HT-29 (cell line): ENCODE measurements around the gene AMBRA1. TPM values are rescaled to one million over a fixed set of nuclear protein-coding genes. Genes with fewer than 3 reads are reported as not detected.

Source experiments
- DNase-seq: peaks from one replicate; pipeline ENCODE4 v3.0.0-alpha.2; 2015; ENCODE audit warnings: low spot score
- total RNA-seq: library from RNA; depleted of rRNA; stranded (reverse); fragments of >200 nt; shearing (Covaris generic); gene quantifications from 2 replicates; pipeline ENCODE4 v1.2.3, GENCODE V29; 2014

Gene AMBRA1
- total RNA-seq, 1 experiment from 2014 or later: 34.0 TPM

DNA sequence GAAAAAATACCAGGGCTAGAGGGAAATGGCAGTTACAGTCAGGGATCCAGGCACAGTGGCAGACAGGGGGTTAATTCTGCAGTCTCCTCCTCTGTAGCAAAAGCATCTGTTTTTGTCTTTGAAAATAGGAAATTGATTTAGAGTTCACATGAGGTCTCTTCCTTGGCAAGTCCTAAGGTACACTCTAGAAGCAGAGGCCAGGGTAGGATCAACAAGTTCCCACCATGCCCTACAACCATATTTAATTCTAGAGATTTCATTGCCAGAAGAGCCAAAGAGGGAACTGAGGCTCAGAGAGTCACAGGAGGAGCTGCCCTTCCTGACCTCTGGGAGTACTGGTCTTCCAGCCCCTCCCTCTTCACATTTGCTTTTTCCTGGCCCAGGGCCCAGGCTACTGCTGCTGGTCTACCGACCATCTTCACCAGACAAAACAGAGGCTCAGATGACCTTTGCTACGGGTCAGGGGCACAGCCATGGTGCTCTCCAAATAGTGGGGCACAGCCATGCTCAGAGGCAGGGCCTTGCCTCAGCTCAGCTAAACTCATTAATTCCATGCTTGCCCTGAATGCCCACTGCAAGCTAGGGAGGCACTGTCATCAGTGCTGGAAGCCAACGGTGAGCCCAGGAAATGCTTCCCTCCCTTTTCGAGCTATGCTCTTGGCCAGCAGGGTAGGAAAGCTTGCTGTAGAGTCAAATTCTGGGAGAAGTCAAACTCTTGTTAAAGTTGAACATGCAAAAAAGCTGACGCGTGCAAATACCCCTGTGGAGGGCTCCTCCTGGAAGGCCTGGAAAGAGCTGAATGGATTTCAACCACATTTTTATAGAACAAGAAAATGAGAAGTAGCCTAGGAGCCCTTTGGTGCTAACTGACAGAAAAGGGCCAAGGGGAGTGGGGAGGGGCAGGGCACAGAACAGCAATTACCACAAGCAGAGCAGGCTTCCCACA lies 190.6 kb downstream of the AMBRA1 start:
- DNase-seq: no peak

DNA sequence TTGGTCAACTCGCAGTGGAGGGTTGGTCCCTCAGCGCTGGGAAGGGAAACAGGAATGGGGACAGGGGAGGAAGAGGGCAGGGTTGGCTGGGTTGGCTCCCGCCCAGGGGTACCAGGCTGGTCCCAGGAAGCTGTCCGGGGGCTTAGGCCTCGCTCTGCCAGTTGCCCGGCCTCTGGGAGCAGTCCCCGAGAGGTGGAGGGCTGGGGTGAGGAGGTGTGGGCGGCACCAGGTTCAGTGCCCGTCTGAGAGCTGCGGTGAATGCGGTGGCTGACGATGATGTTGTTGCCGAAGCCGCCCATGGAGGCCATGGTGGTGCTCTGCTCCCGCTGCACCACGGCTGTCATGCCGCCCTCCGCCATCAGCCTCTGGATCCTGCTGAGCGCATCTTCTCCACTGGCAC lies 196.3 kb downstream of the AMBRA1 start:
- no peak for DNase-seq

DNA sequence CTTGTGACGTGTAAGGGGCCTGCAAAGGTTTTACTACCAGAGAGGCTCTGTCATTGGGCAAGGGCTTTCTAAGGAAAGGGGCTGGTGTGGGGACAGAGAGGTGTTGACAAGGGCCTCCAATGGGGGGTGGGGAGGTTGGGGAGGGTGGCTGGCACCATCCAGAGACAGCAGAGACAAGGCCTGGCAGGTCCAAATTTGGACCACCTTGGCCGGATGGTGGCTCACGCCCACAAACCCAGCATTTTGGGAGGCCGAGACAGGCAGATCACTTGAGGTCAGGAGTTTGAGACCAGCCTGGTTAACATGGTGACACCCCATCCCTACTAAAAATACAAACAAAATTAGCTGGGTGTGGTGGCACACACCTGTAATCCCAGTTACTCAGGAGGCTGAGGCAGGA lies 200.1 kb downstream of the AMBRA1 start:
- no peak for DNase-seq

GRCh38 chr11:46393231-46393616 lies 200.6 kb downstream of the AMBRA1 start:
- DNase-seq: no peak

- DNase-seq: peak; percentile 88
These were observed 201.2 kb downstream of the AMBRA1 start for GRCh38 chr11:46392421-46393230.

DNA sequence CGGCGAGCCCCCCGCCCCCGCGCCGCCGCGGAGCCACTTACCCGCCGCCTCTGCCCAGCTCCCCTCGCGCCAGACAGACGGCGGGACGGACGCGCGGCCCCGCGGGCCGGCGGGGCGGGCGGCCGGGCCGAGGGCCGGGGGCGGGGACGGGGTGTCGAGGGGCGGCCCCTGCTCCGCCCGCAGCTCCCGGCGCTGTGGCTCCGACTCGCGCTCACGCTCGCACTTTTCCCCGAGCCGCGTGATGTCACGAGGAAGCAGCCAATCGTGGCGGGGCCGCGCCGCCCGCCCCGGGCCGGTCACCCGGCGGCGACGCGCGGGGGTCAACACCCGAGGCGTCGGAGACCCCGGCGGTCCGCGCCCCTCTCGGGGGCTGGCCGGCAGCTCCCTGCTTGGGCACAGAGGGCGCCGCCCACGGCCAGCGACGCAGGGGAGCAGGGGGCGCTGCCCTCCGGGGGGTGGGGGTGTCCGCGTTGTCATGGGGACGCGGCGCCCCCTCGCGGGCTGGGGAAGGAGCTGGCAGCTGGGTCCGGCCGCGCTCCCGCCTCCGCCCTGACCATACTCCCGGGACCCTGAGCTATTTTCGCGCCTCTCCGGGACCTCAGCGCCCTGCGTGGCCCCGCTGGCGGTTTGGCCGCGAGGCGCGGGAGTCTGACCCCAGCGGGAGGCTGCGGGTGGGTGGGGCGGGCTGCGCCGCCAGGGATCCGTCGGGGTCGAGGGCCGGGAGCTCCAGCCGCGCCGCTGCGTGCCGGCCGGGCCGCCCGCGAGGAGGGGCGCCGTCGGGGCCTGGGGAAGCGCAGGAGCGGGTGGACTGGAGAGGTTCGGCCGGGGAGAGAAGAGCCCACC lies 202.0 kb downstream of the AMBRA1 start, which contains the start of gene CHRM4:
TSS of gene CHRM4 (minus strand) at position 199 of the 843 bp plus-strand sequence. CDS start 5,219 bp downstream, outside the sequence.
- no peak for DNase-seq

GRCh38 chr11:46391186-46391577 lies 202.6 kb downstream of the AMBRA1 start:
- no peak for DNase-seq

- DNase-seq: no peak
These were observed 203.3 kb downstream of the AMBRA1 start for GRCh38 chr11:46390331-46391171.

DNA sequence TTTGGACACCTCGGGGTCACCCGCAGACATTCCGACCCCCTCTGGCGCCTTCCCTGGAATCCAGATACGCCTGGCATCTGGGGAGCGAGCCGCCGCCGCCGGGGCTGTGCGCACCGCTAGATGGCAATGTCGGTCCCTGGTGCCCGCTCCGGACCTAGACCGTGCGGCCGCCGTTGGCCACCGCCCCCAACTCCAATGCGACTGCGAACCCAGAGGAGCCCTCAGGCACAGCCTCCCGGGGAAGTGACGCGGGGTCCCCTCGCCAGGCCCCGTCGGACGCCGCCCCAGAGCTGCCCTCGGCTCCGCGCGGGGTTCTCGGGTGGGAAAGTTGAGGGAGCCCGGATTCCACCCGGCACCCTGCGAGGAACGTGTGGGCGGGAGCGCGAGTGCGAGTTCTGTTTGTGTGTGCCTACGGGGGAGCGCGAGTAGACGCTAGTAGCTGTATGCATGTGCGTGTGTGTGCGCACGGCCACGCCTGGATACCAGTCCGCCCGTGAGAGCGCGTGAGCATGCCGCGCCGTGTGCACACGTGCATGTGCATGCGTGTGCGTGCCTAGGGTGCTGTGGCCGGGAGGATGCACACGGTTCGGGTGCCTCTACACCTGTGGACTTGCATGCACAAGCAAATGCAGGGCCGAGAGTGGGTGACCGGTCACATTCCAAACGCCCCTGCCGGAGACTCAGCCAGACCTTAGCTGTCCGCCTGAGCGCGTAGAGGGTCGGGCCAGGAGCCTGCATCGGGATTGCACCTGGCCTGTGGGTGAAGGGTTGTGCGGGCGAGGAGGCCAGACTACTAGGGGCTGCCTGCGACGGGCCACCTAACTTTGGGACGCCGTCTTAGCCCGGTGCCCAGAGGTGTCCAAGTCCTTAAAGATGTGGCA lies 204.1 kb downstream of the AMBRA1 start:
- DNase-seq: peak; percentile 85

DNA sequence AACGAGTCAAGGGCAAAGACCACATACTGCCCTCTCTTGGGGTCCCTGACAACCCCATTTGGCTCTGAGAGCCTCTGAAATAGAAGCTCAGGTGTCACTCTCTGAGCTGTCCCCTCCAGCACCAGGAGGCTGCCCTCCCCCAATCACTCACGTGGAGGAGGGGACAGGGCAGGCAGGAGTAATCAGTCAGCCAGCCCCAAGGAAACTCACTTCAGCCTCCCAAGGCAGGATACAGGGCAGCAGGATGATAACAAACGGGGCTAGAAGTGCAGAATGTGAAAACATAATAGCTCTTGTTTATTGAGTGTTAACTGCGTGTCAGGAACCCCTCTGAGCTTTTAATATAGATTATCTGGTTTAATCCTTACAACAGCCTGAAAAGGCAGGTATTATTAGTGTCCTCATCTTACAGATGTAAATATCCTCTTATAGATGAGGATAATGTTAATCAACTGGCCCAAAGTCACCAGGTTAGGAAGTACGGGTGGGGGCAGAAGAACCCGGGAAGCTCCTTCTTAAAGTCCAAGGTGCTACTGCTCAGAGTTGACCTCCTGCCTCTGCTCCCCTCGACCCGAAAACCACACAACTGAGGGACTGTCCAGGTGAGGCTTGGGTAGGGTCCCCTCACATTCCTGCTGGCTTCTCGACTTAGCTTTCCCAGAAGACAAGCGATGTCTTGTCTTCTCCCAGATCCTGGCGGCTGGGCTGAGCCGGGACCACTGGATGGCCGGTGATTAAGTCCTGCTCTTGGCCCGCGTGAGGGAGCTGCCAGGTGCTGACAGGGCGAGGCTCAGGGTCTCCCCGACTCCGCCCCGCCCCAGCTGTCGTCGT lies 205.0 kb downstream of the AMBRA1 start:
- DNase-seq: no peak

- no peak for DNase-seq
These were observed 205.8 kb downstream of the AMBRA1 start for GRCh38 chr11:46387919-46388618.

DNA sequence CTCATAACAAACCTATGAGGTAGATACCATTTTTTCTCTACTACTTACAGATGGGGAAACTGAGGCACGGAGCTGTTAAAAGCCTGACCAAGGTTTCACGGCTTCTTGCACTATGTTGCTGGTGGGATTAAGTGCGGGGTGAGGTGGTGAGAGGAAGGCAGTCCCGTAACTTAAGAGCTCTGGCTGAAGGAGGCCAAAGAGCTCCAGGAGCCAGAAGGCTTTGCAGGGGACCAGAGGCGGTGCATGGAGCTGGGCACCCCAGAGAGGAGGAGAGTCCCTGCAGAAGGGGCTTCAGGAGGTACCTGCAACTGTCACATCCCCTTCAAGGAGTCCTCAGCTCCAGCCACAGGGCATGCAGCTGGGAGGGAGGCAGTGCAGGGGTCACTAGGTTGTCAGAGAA lies 206.4 kb downstream of the AMBRA1 start:
- DNase-seq: no peak

DNA sequence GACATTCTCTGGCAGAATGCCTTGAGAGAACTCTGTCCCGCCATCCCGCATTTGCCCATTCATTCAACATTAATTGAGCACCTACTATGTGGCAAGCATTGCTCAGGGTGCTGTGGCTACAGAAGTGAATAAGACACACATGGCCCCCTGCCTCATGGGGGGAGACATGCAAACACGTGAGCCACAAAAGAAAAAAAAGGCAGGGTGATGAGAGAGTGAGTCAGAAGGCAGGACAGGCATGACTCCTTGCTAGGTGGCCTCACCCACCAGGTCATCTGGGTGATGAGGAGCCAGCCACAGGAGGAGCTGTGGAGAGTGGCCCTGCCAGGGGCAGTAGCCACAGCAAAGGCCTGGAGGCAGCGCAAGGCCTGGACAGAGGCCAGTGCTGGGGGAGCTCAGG lies 207.1 kb downstream of the AMBRA1 start:
- DNase-seq: no peak

- no peak for DNase-seq
These were observed 207.7 kb downstream of the AMBRA1 start for GRCh38 chr11:46386005-46386578.

DNA sequence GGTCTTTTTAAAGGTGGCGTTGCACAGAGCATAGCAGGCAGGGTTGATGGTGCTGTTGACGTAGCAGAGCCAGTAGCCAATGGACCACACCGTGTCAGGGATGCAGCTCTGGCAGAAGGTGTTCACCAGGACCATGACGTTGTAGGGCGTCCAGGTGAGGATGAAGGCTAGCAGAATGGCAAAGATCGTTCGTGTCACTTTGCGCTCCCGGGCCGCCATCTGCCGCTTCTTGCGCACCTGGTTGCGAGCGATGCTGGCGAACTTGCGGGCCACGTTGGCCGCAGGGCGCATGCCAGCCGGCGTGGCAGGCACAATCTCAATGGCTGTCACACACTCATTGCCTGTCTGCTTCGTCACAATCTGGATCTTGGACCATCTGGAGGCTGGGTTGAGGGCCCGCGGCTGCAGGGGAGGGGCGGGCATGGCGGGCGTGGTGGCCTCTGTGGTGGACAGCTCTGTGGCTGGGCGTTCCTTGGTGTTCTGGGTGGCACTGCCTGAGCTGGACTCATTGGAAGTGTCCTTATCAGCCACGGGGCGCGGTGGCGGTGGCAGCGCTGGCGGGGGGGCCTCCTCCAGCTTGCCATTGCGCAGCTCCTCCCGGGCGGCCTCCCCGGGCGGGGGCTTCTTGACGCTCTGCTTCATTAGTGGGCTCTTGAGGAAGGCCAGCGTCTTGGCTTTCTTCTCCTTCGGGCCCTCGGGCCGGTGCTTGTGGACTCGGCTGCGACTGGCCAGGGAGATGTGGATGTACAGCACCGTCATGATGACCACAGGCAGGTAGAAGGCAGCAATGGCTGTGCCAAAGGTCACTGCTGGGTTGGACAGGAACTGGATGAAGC lies 208.4 kb downstream of the AMBRA1 start:
- no peak for DNase-seq

GRCh38 chr11:46383974-46384701 lies 209.7 kb downstream of the AMBRA1 start:
- no peak for DNase-seq
